Nephron (organoid): ENCODE data around the gene OR1C1.
"Not testable (repeated sequence)": the region's sequence is repeated elsewhere in the genome, so short reads cannot be mapped to it uniquely, and the experiment has no call there.

Experiments
- H3K27ac Mint-ChIP-seq, 3 experiments: 2 replicates each; pipeline ENCODE4 v1.8.0; 2020; ENCODE audit warnings: mixed read lengths in 3 of 3, mild to moderate bottlenecking in 2 of 3, moderate library complexity in 1 of 3
- H3K27me3 Mint-ChIP-seq: 2 replicates; pipeline ENCODE4 v1.8.0; 2021; ENCODE audit warnings: low read depth, mild to moderate bottlenecking, moderate library complexity, mixed read lengths
- H3K36me3 Mint-ChIP-seq: 2 replicates; pipeline ENCODE4 v1.8.0; 2020; ENCODE audit warnings: low read depth, mixed read lengths
- H3K4me1 Mint-ChIP-seq: 2 replicates; pipeline ENCODE4 v1.8.0; 2020; ENCODE audit warnings: mixed read lengths
- H3K4me3 Mint-ChIP-seq, 3 experiments: 2 replicates each; pipeline ENCODE4 v1.8.0; 2020; ENCODE audit warnings: mild to moderate bottlenecking in 3 of 3, mixed read lengths in 3 of 3, moderate library complexity in 2 of 3
- H3K9me3 Mint-ChIP-seq: 2 replicates; pipeline ENCODE4 v1.8.0; 2020; ENCODE audit warnings: mixed read lengths
- CTCF ChIP-seq, 3 experiments: fragments of 200-600 bp; sonication (generic); IDR thresholded peaks; one replicate each; pipeline ENCODE4 v1.5.0; 2021; ENCODE audit warnings: antibody characterized with exemption in 3 of 3; ENCODE audit not compliant: unreplicated experiment in 3 of 3

OR1C1 gene

GRCh38 chr1:247747616-247748015 is 12.7 kb downstream of the OR1C1 start:
- Mint-ChIP-seq H3K27ac (no peak overlapping the region), H3K4me3 (no peak overlapping the region)
- no peak for TF ChIP-seq CTCF (IDR thresholded peaks at IDR 0.05; ENCODE audit: unreplicated experiment in 3 of 3)

GRCh38 chr1:247746391-247746935 is 13.9 kb downstream of the OR1C1 start:
- Mint-ChIP-seq H3K4me3 (no peak overlapping the region), H3K4me1 (no peaks in the 10 kb centered on the region), H3K9me3 (peaks cover 13% of the 10 kb centered on the region), H3K27ac (no peak overlapping the region), H3K36me3 (no peaks in the 10 kb centered on the region), H3K27me3 (no peaks in the 10 kb centered on the region)
- TF ChIP-seq CTCF (IDR thresholded peaks at IDR 0.05; ENCODE audit: unreplicated experiment in 3 of 3), result no peak

More at GRCh38 chr1:247747616-247748015, 12.7 kb downstream of the OR1C1 start:
- no peaks in the 10 kb centered on the region for H3K36me3 Mint-ChIP-seq
- H3K27me3 Mint-ChIP-seq, result no peaks in the 10 kb centered on the region
- H3K4me1 Mint-ChIP-seq, result no peaks in the 10 kb centered on the region
- H3K9me3 Mint-ChIP-seq, result peaks cover 13% of the 10 kb centered on the region

GRCh38 chr1:247742215-247742760 is 18.1 kb downstream of the OR1C1 start:
- not testable (repeated sequence) for H3K27me3 Mint-ChIP-seq, H3K36me3 Mint-ChIP-seq, H3K4me3 Mint-ChIP-seq, H3K27ac Mint-ChIP-seq, H3K4me1 Mint-ChIP-seq
- H3K9me3 Mint-ChIP-seq, result peaks cover 11% of the 10 kb centered on the region

GRCh38 chr1:247741756-247742155 is 18.6 kb downstream of the OR1C1 start:
- Mint-ChIP-seq H3K9me3 (peaks cover 11% of the 10 kb centered on the region), H3K27ac (no peak overlapping the region), H3K4me3 (no peak overlapping the region), H3K36me3 (no peaks in the 10 kb centered on the region), H3K27me3 (no peaks in the 10 kb centered on the region), H3K4me1 (no peaks in the 10 kb centered on the region)
- TF ChIP-seq CTCF (IDR thresholded peaks at IDR 0.05; ENCODE audit: unreplicated experiment in 3 of 3), result no peak

- Mint-ChIP-seq H3K9me3 (peaks cover 8% of the 10 kb centered on the region), H3K27ac (no peak overlapping the region), H3K27me3 (no peaks in the 10 kb centered on the region), H3K4me1 (no peaks in the 10 kb centered on the region), H3K36me3 (no peaks in the 10 kb centered on the region), H3K4me3 (no peak overlapping the region)
- no peak for TF ChIP-seq CTCF (IDR thresholded peaks at IDR 0.05; ENCODE audit: unreplicated experiment in 3 of 3)
Observed at GRCh38 chr1:247740721-247741120, 19.6 kb downstream of the OR1C1 start.

- peaks cover 9% of the 10 kb centered on the region for H3K9me3 Mint-ChIP-seq
- H3K4me1 Mint-ChIP-seq, result no peaks in the 10 kb centered on the region
- H3K27ac Mint-ChIP-seq, result no peak within 1 kb of the TSS
- H3K4me3 Mint-ChIP-seq, result no peak within 1 kb of the TSS
- H3K27me3 Mint-ChIP-seq, result no peaks in the 10 kb centered on the region
- H3K36me3 Mint-ChIP-seq, result no peaks in the 10 kb centered on the region
- TF ChIP-seq CTCF (IDR thresholded peaks at IDR 0.05; ENCODE audit: unreplicated experiment in 3 of 3), result no peak
Observed at GRCh38 chr1:247738315-247738714, 22.0 kb downstream of the OR1C1 start, which contains the start of gene OR14K1. TSS of gene OR14K1 (plus strand) at chr1:247738615. CDS start at chr1:247738615, 0 bp downstream.
